BLaER1 treated with 17β-estradiol and CSF1 and Interleukin-3, amounts not matched to agents 10 nM and 100 nM (cell line): Measurements from ENCODE around the gene KIZ.
A peak's percentile ranks its signal among the peaks of the same experiment; 100 is the strongest.

Experiments used
- H3K27ac ChIP-seq, 11 experiments: shearing (Covaris generic); formaldehyde crosslinking; 2 replicates each; pipeline ENCODE4 v1.8.1; 2022
- H3K27me3 ChIP-seq, 11 experiments: shearing (Covaris generic); formaldehyde crosslinking; 2 replicates each; pipeline ENCODE4 v1.8.1; 2022
- H3K36me3 ChIP-seq, 11 experiments: shearing (Covaris generic); formaldehyde crosslinking; 2 replicates each; pipeline ENCODE4 v1.8.1; 2022
- H3K4me1 ChIP-seq, 10 experiments: shearing (Covaris generic); formaldehyde crosslinking; 2 replicates each; pipeline ENCODE4 v1.8.1; 2022
- H3K4me2 ChIP-seq, 11 experiments: shearing (Covaris generic); formaldehyde crosslinking; 2 replicates each; pipeline ENCODE4 v1.8.1; 2022
- H3K4me3 ChIP-seq, 10 experiments: shearing (Covaris generic); formaldehyde crosslinking; 2 replicates each; pipeline ENCODE4 v1.8.1; 2022
- H3K9ac ChIP-seq, 11 experiments: shearing (Covaris generic); formaldehyde crosslinking; 2 replicates each; pipeline ENCODE4 v1.8.1; 2022
- H3K9me3 ChIP-seq, 11 experiments: shearing (Covaris generic); formaldehyde crosslinking; replicated peaks in 1 of 11; 2 replicates each; pipeline ENCODE4 v1.8.1; 2022
- H4K20me1 ChIP-seq, 11 experiments: shearing (Covaris generic); formaldehyde crosslinking; 2 replicates each; pipeline ENCODE4 v1.8.1; 2022
- Cebpa-rat ChIP-seq, 11 experiments: shearing (Covaris generic); IDR thresholded peaks; 2 replicates each; pipeline ENCODE4 v1.8.1; 2022

The KIZ gene

GRCh38 chr20:21111416-21111815, 14.5 kb upstream of the KIZ start:
- Histone ChIP-seq H3K4me1 (peaks cover 0 to 19% (median 14%) of the 10 kb centered on the region in 10 experiments; a peak in 15 of 20 replicates), H3K9ac (no peak overlapping the region), H3K27me3 (peaks cover 22 to 29% (median 28%) of the 10 kb centered on the region in 11 experiments), H3K9me3 (peaks cover 0 to 29% (median 14%) of the 10 kb centered on the region in 11 experiments; a peak in 16 of 22 replicates), H3K4me2 (no peak overlapping the region), H3K27ac (no peak overlapping the region), H3K36me3 (no peaks in the 10 kb centered on the region), H4K20me1 (peaks cover 0 to 3% (median 0%) of the 10 kb centered on the region in 11 experiments; a peak in 1 of 22 replicates), H3K4me3 (no peak overlapping the region)
- no peak for TF ChIP-seq Cebpa-rat (IDR thresholded peaks at IDR 0.05)

- no peak overlapping the region; a peak in 1 of 20 replicates for H3K4me3 ChIP-seq
- no peak overlapping the region for H3K9ac ChIP-seq
- H3K27me3 ChIP-seq: peaks cover 0 to 6% (median 5%) of the 10 kb centered on the region in 11 experiments; a peak in 16 of 22 replicates
- no peaks in the 10 kb centered on the region for H3K36me3 ChIP-seq
- H3K4me2 ChIP-seq: peak overlapping the region in 7 of 11 experiments; percentile 31 to 70 (median 58); a peak in 12 of 22 replicates
- no peak for TF ChIP-seq Cebpa-rat (IDR thresholded peaks at IDR 0.05)
- peaks cover 0 to 19% (median 14%) of the 10 kb centered on the region in 10 experiments; a peak in 15 of 20 replicates for H3K4me1 ChIP-seq
- peaks cover 0 to 21% (median 11%) of the 10 kb centered on the region in 11 experiments; a peak in 12 of 22 replicates for H3K9me3 ChIP-seq
- no peak overlapping the region for H3K27ac ChIP-seq
- H4K20me1 ChIP-seq: no peaks in the 10 kb centered on the region
These were observed 12.2 kb upstream of the KIZ start for GRCh38 chr20:21113697-21114096.

- Histone ChIP-seq H3K4me2 (peak overlapping the region in 8 of 11 experiments; percentile 29 to 70 (median 54); a peak in 13 of 22 replicates), H3K4me1 (peaks cover 0 to 19% (median 14%) of the 10 kb centered on the region in 10 experiments; a peak in 15 of 20 replicates)
These were observed 11.3 kb upstream of the KIZ start for GRCh38 chr20:21114584-21114983.

GRCh38 chr20:21117521-21117920, 8.4 kb upstream of the KIZ start:
- Histone ChIP-seq H3K4me1 (peaks cover 0 to 19% (median 14%) of the 10 kb centered on the region in 10 experiments; a peak in 15 of 20 replicates), H4K20me1 (no peaks in the 10 kb centered on the region), H3K9ac (no peak overlapping the region), H3K36me3 (no peaks in the 10 kb centered on the region), H3K27ac (no peak overlapping the region), H3K9me3 (peaks cover 0 to 19% (median 12%) of the 10 kb centered on the region in 11 experiments; a peak in 14 of 22 replicates), H3K4me3 (no peak overlapping the region), H3K4me2 (no peak overlapping the region), H3K27me3 (no peaks in the 10 kb centered on the region)
- TF ChIP-seq Cebpa-rat (IDR thresholded peaks at IDR 0.05): no peak

More at GRCh38 chr20:21114584-21114983, 11.3 kb upstream of the KIZ start:
- no peaks in the 10 kb centered on the region for H3K36me3 ChIP-seq
- no peak overlapping the region for H3K27ac ChIP-seq
- H3K4me3 ChIP-seq: no peak overlapping the region
- no peaks in the 10 kb centered on the region for H3K27me3 ChIP-seq
- H3K9me3 ChIP-seq: peaks cover 0 to 19% (median 11%) of the 10 kb centered on the region in 11 experiments; a peak in 12 of 22 replicates
- H3K9ac ChIP-seq: no peak overlapping the region
- no peaks in the 10 kb centered on the region for H4K20me1 ChIP-seq
- TF ChIP-seq Cebpa-rat (IDR thresholded peaks at IDR 0.05): no peak

- no peaks in the 10 kb centered on the region for H3K36me3 ChIP-seq
- peaks cover 0 to 18% (median 14%) of the 10 kb centered on the region in 10 experiments; a peak in 15 of 20 replicates for H3K4me1 ChIP-seq
- H3K4me3 ChIP-seq: no peak overlapping the region
- no peak overlapping the region for H3K4me2 ChIP-seq
- no peak overlapping the region for H3K9ac ChIP-seq
- H3K27me3 ChIP-seq: no peaks in the 10 kb centered on the region
- H3K27ac ChIP-seq: no peak overlapping the region
- no peaks in the 10 kb centered on the region for H4K20me1 ChIP-seq
- no peak for TF ChIP-seq Cebpa-rat (IDR thresholded peaks at IDR 0.05)
- peaks cover 0 to 19% (median 12%) of the 10 kb centered on the region in 11 experiments; a peak in 14 of 22 replicates for H3K9me3 ChIP-seq
These were observed 7.7 kb upstream of the KIZ start for GRCh38 chr20:21118138-21118537.

GRCh38 chr20:21118782-21119181, 7.1 kb upstream of the KIZ start:
- Histone ChIP-seq H3K4me3 (no peak overlapping the region), H3K27me3 (no peaks in the 10 kb centered on the region), H4K20me1 (no peaks in the 10 kb centered on the region), H3K9ac (no peak overlapping the region), H3K4me2 (no peak overlapping the region), H3K4me1 (peaks cover 0 to 11% (median 10%) of the 10 kb centered on the region in 10 experiments; a peak in 15 of 20 replicates), H3K36me3 (no peaks in the 10 kb centered on the region), H3K9me3 (peaks cover 0 to 19% (median 12%) of the 10 kb centered on the region in 11 experiments; a peak in 12 of 22 replicates), H3K27ac (no peak overlapping the region)
- TF ChIP-seq Cebpa-rat (IDR thresholded peaks at IDR 0.05): no peak

- Histone ChIP-seq H3K4me3 (no peak overlapping the region), H3K4me1 (peaks cover 10 to 19% (median 16%) of the 10 kb centered on the region in 10 experiments; a peak in 19 of 20 replicates), H3K4me2 (no peak overlapping the region), H3K36me3 (no peaks in the 10 kb centered on the region), H3K9me3 (peaks cover 0 to 6% (median 0%) of the 10 kb centered on the region in 11 experiments; a peak in 3 of 22 replicates), H3K27ac (no peak overlapping the region), H4K20me1 (no peaks in the 10 kb centered on the region), H3K27me3 (no peaks in the 10 kb centered on the region), H3K9ac (no peak overlapping the region)
- TF ChIP-seq Cebpa-rat (IDR thresholded peaks at IDR 0.05): no peak
These were observed 1.7 kb upstream of the KIZ start for GRCh38 chr20:21124190-21124589.

- Histone ChIP-seq H3K27ac (no peak overlapping the region), H4K20me1 (no peaks in the 10 kb centered on the region), H3K9me3 (peaks cover 0 to 6% (median 0%) of the 10 kb centered on the region in 11 experiments; a peak in 3 of 22 replicates), H3K4me3 (peak overlapping the region; percentile 81 to 95 (median 90)), H3K27me3 (no peaks in the 10 kb centered on the region), H3K9ac (peak overlapping the region; percentile 2 to 91 (median 57); a peak in 19 of 22 replicates), H3K36me3 (peaks cover 0 to 4% (median 0%) of the 10 kb centered on the region in 11 experiments; a peak in 1 of 22 replicates), H3K4me2 (peak overlapping the region; percentile 72 to 93 (median 82)), H3K4me1 (peaks cover 10 to 19% (median 16%) of the 10 kb centered on the region in 10 experiments; a peak in 19 of 20 replicates)
- TF ChIP-seq Cebpa-rat (IDR thresholded peaks at IDR 0.05): no peak
These were observed 622 bp upstream of the KIZ start for GRCh38 chr20:21125072-21125848.

GRCh38 chr20:21126581-21126870, 644 bp downstream of the KIZ start:
- peaks cover 10 to 19% (median 16%) of the 10 kb centered on the region in 10 experiments; a peak in 19 of 20 replicates for H3K4me1 ChIP-seq
- peak overlapping the region; percentile 81 to 95 (median 90) for H3K4me3 ChIP-seq
- TF ChIP-seq Cebpa-rat (IDR thresholded peaks at IDR 0.05): no peak
- H4K20me1 ChIP-seq: no peaks in the 10 kb centered on the region
- H3K4me2 ChIP-seq: peak overlapping the region; percentile 82 to 98 (median 93)
- no peaks in the 10 kb centered on the region for H3K27me3 ChIP-seq
- peak overlapping the region; percentile 83 to 94 (median 88) for H3K9ac ChIP-seq
- H3K36me3 ChIP-seq: peaks cover 0 to 14% (median 4%) of the 10 kb centered on the region in 11 experiments; a peak in 7 of 22 replicates
- peak overlapping the region in 10 of 11 experiments; percentile 70 to 85 (median 78); a peak in 19 of 22 replicates for H3K27ac ChIP-seq
- H3K9me3 ChIP-seq: no peaks in the 10 kb centered on the region
